Fibroblast of lung (primary cell): Measurements from ENCODE around the gene TNS2.

Experiments
- EZH2 ChIP-seq: IDR thresholded peaks from 2 replicates; pipeline ENCODE4 v1.5.1; 2012; ENCODE audit warnings: low read length, control low read depth, mild to moderate bottlenecking; ENCODE audit errors: missing control alignments
- TF ChIP-seq, protein P1 (sequence below), 2 donors: IDR thresholded peaks in 1 of 2; conservative IDR thresholded peaks in 1 of 2; 1 replicate in 1 of 2; 2 replicates in 1 of 2; pipeline ENCODE4 v1.5.1; 2011 to 2012; ENCODE audit warnings: low read length in 2 of 2, control low read depth in 1 of 2, inconsistent platforms in 1 of 2, low read depth in 1 of 2, mild to moderate bottlenecking in 1 of 2

DNA sequence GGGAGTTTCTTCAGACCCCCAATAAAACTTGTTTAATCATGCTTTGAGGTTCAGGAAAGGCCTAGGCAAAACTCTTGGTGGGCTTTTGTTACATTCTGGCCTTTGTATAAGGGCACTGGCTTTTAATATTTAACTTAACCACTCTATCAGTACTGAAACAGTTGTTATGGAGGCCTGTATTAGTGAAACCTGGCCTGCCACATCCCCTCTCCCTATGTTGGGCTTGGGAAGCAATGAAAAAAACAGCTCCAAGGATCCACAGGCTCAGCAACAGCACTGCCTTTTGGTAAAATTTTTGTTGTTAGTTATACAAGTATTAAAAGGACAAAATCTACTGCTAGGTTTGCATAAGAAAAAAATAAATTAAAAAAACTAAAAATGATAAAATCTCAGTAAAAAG is 64.1 kb downstream of the TNS2 start:
- TF ChIP-seq, protein P1, sequence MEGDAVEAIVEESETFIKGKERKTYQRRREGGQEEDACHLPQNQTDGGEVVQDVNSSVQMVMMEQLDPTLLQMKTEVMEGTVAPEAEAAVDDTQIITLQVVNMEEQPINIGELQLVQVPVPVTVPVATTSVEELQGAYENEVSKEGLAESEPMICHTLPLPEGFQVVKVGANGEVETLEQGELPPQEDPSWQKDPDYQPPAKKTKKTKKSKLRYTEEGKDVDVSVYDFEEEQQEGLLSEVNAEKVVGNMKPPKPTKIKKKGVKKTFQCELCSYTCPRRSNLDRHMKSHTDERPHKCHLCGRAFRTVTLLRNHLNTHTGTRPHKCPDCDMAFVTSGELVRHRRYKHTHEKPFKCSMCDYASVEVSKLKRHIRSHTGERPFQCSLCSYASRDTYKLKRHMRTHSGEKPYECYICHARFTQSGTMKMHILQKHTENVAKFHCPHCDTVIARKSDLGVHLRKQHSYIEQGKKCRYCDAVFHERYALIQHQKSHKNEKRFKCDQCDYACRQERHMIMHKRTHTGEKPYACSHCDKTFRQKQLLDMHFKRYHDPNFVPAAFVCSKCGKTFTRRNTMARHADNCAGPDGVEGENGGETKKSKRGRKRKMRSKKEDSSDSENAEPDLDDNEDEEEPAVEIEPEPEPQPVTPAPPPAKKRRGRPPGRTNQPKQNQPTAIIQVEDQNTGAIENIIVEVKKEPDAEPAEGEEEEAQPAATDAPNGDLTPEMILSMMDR (conservative IDR thresholded peaks at IDR 0.05 in 1 of 2, IDR thresholded peaks at IDR 0.05 in 1 of 2; ENCODE audit: low read depth in 1 of 2, low read length in 2 of 2): no peak
- no peak for TF ChIP-seq EZH2
